Left forelimb (tissue), 1 donor: ENCODE measurements around the gene FNDC3B.

ENCODE experiments used
- DNase-seq: peaks from one replicate; pipeline ENCODE4 v3.0.0-alpha.2; 2018; ENCODE audit warnings: low spot score

Gene FNDC3B

GRCh38 chr3:172312001-172312400 lies 272.6 kb downstream of the FNDC3B start:
- no peak for DNase-seq

GRCh38 chr3:172312711-172313110 lies 273.3 kb downstream of the FNDC3B start:
- no peak for DNase-seq

GRCh38 chr3:172313671-172314070 lies 274.3 kb downstream of the FNDC3B start:
- DNase-seq, result no peak

- no peak for DNase-seq
These were observed 275.3 kb downstream of the FNDC3B start for GRCh38 chr3:172314591-172315160.

- no peak for DNase-seq
These were observed 276.2 kb downstream of the FNDC3B start for GRCh38 chr3:172315401-172316091.

GRCh38 chr3:172316758-172317157 lies 277.4 kb downstream of the FNDC3B start:
- DNase-seq, result no peak

- DNase-seq, result no peak
These were observed 278.1 kb downstream of the FNDC3B start for GRCh38 chr3:172317481-172317880.

GRCh38 chr3:172317984-172318383 lies 278.6 kb downstream of the FNDC3B start:
- peak; percentile 76 for DNase-seq

- DNase-seq, result no peak
These were observed 280.2 kb downstream of the FNDC3B start for GRCh38 chr3:172319595-172319994.

GRCh38 chr3:172320468-172320867 lies 281.1 kb downstream of the FNDC3B start:
- DNase-seq, result no peak

GRCh38 chr3:172321035-172321434 lies 281.7 kb downstream of the FNDC3B start:
- DNase-seq, result no peak

GRCh38 chr3:172323894-172324610 lies 284.7 kb downstream of the FNDC3B start:
- no peak for DNase-seq

GRCh38 chr3:172324611-172325203 lies 285.3 kb downstream of the FNDC3B start:
- DNase-seq, result no peak

- DNase-seq, result no peak
These were observed 286.1 kb downstream of the FNDC3B start for GRCh38 chr3:172325461-172325860.

- DNase-seq, result no peak
These were observed 287.6 kb downstream of the FNDC3B start for GRCh38 chr3:172326993-172327392.

- no peak for DNase-seq
These were observed 288.9 kb downstream of the FNDC3B start for GRCh38 chr3:172328282-172328681.

GRCh38 chr3:172329070-172329469 lies 289.7 kb downstream of the FNDC3B start:
- DNase-seq, result no peak

GRCh38 chr3:172330413-172330812 lies 291.0 kb downstream of the FNDC3B start:
- DNase-seq, result no peak

- DNase-seq, result no peak
These were observed 293.1 kb downstream of the FNDC3B start for GRCh38 chr3:172332256-172333041.

GRCh38 chr3:172333042-172333377 lies 293.6 kb downstream of the FNDC3B start:
- DNase-seq, result no peak

- DNase-seq, result no peak
These were observed 294.5 kb downstream of the FNDC3B start for GRCh38 chr3:172333692-172334457.
